T-helper 17 cell (primary cell): ENCODE results near the gene MC1R. TPM values are rescaled to one million over a fixed set of nuclear protein-coding genes. Genes with fewer than 3 reads are reported as not detected.
A peak's percentile ranks its signal among the peaks of the same experiment; 100 is the strongest.
"Not testable (repeated sequence)": the region's sequence is repeated elsewhere in the genome, so short reads cannot be mapped to it uniquely, and the experiment has no call there.

Source experiments
- ATAC-seq: fragments of 150-1000 bp; cut with Tn5 transposase; 2 replicates; pipeline ENCODE4 v1.10.0; 2021; ENCODE audit warnings: mild to moderate bottlenecking, moderate library complexity
- DNase-seq, 3 donors: peaks; one replicate each; pipeline versions ENCODE4 v3.0.0 to v3.0.0-alpha.2; 2020 to 2021
- H3K9me3 ChIP-seq: one replicate; pipeline ENCODE4 v1.7.0; 2013; ENCODE audit warnings: low read length, mild to moderate bottlenecking; ENCODE audit not compliant: control insufficient read depth, poor library complexity, severe bottlenecking
- H3K27ac Mint-ChIP-seq: one replicate; pipeline ENCODE4 v1.8.0; 2022; ENCODE audit warnings: mild to moderate bottlenecking, moderate library complexity, mixed read lengths
- H3K27me3 Mint-ChIP-seq: one replicate; pipeline ENCODE4 v1.8.0; 2022; ENCODE audit warnings: mixed read lengths
- H3K36me3 Mint-ChIP-seq: one replicate; pipeline ENCODE4 v1.8.0; 2022; ENCODE audit warnings: low read depth, mixed read lengths
- H3K4me1 Mint-ChIP-seq: one replicate; pipeline ENCODE4 v1.8.0; 2022; ENCODE audit warnings: mild to moderate bottlenecking, mixed read lengths
- H3K4me3 Mint-ChIP-seq: one replicate; pipeline ENCODE4 v1.8.0; 2022; ENCODE audit warnings: mild to moderate bottlenecking, moderate library complexity, mixed read lengths
- total RNA-seq, 4 donors: library from RNA in 2 of 4; stranded (reverse) in 2 of 4; gene quantifications; one replicate each; pipeline ENCODE4 v1.2.3 and lab custom pipeline; 2022 to 2026

Gene MC1R
- total RNA-seq, 2 donors from 2014 or later: 10.1 to 13.8 TPM

DNA sequence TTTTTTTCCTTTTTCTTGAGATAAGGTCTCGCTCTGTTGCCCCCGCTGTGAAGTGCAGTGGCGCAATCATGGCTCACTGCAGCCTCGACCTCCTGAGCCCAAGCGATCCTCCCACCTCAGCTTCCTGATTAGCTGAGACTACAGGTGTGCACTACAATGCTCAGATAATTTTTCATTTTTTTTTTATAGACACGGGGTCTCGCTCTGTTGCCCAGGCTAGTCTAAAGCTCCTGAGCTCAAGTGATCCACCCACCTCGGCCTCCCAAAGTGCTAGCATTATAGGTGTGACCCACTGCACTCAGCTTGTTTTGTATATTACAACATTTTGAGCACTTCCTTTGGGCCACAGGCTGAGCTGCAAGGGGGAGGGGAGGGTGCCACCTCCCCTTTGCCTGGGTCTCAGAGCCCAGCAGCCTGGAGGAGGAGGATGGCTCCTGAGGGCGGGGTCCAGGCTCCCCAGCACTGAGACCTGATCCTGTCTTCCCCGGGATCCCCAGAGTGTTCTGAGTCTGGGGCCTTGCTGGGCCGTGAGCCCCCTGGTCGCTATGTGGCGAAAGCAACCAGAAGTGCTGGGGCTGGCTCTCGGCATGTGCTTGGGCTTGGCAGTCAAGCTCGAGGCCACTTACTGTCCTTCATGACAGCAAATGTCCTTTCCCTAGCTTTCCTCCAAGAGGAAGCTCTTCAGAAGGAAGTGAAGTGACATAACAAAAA, 38.0 kb downstream of the MC1R start:
- no peaks in the 10 kb centered on the region for H3K9me3 ChIP-seq
- peaks cover 7% of the 10 kb centered on the region for H3K4me1 Mint-ChIP-seq
- no peaks in the 10 kb centered on the region for H3K27me3 Mint-ChIP-seq
- H3K4me3 Mint-ChIP-seq: no peak overlapping the region
- H3K36me3 Mint-ChIP-seq: peaks cover 5% of the 10 kb centered on the region
- no peak for ATAC-seq
- H3K27ac Mint-ChIP-seq: peak overlapping the region; percentile 21
- DNase-seq: no peak

DNA sequence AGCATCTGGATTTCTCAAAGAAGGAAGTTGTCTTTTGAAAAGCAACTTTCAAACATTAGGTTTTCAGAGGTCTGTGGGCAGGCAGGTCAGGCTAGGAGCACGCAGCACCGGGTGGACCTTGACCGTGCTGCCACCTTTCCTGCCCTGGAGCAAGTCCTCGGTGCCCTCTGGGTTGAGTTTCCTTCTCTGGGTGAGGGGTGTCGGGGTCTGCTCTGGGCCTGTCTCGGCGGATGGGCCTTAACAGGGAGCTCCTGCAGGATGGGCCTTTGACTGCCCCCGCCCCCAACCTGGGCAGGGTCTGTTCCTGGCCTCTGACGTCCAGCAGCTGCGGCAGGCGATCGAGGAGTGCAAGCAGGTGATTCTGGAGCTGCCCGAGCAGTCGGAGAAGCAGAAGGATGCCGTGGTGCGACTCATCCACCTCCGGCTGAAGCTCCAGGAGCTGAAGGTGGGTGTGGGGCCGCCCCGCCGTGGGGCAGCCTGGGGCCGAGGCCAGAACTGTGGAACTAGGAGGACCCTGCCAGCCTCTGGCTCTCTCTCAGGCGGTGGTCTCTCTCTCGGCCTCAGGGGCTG, 38.6 kb downstream of the MC1R start:
- H3K4me1 Mint-ChIP-seq: peaks cover 7% of the 10 kb centered on the region
- no peak overlapping the region for H3K4me3 Mint-ChIP-seq
- ATAC-seq: no peak
- peak overlapping the region; percentile 21 for H3K27ac Mint-ChIP-seq
- no peak for DNase-seq
- no peaks in the 10 kb centered on the region for H3K27me3 Mint-ChIP-seq
- no peaks in the 10 kb centered on the region for H3K9me3 ChIP-seq
- peaks cover 5% of the 10 kb centered on the region for H3K36me3 Mint-ChIP-seq

DNA sequence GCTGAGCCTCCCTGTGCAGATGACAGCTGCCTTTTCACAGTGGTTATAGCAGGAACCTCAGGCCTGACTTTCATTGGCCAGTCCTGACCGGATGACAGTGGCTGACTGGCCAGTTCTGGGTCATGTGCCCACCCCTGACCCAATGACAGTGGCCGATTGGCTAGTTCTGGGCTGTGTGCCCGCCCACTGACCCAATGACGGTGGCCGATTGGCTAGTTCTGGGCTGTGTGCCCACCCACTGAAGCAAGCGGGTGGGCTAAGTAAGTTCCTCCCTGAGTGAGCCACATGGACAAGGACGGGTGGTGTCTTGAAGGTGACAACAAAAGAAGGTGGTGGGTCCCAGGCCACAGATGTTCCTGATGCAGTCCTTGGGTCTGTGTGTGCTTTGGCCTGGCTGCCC, 39.4 kb downstream of the MC1R start:
- ATAC-seq (peak; percentile 55), DNase-seq (no peak)
- H3K27me3 Mint-ChIP-seq: no peaks in the 10 kb centered on the region
- H3K36me3 Mint-ChIP-seq: peaks cover 5% of the 10 kb centered on the region
- H3K4me3 Mint-ChIP-seq: no peak overlapping the region
- no peaks in the 10 kb centered on the region for H3K9me3 ChIP-seq
- no peak overlapping the region for H3K27ac Mint-ChIP-seq
- H3K4me1 Mint-ChIP-seq: peaks cover 7% of the 10 kb centered on the region

DNA sequence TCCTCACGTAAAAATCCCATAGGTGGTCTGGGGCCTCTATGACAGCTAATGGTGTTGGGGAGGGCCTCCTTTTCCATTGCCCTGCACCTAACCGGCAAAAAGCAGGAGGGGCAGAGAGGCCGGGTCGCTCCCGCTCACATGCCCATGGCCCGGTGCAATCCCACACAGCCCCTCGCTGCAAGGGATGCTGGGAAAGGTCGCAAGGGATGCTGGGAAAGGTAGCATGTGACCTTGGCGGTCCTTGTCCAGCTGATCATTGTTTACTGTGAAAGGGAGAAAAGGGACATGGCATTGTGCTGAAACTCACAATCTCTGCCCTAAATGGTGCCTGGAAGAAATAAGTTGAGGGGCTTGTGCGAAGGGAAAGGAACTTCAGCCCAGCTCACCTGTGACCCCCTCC, 39.9 kb downstream of the MC1R start:
- peaks cover 7% of the 10 kb centered on the region for H3K36me3 Mint-ChIP-seq
- no peak overlapping the region for H3K4me3 Mint-ChIP-seq
- ATAC-seq (no peak), DNase-seq (no peak)
- H3K27ac Mint-ChIP-seq: peak overlapping the region; percentile 6
- H3K4me1 Mint-ChIP-seq: peaks cover 9% of the 10 kb centered on the region
- H3K9me3 ChIP-seq: no peaks in the 10 kb centered on the region
- no peaks in the 10 kb centered on the region for H3K27me3 Mint-ChIP-seq

DNA sequence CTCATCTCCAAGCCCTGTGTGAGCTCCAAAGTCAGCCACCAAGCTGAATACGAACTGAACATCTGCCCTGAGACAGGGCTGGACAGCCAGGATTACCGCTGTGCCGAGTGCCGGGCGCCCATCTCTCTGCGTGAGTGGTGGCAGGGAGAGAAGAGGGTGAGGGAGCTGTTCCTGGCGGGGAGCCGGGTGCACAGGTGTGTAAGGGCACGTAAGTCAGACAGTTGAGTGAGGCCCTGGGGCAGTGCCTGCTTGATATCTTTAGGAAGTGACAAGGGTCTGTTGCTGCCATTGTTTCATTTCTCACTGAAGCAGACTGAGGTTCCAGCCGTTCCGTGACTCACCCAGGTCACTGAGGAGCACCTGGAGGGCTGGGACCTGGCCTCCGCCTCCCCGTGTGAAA, 42.3 kb downstream of the MC1R start:
- no peak overlapping the region for H3K27ac Mint-ChIP-seq

DNA sequence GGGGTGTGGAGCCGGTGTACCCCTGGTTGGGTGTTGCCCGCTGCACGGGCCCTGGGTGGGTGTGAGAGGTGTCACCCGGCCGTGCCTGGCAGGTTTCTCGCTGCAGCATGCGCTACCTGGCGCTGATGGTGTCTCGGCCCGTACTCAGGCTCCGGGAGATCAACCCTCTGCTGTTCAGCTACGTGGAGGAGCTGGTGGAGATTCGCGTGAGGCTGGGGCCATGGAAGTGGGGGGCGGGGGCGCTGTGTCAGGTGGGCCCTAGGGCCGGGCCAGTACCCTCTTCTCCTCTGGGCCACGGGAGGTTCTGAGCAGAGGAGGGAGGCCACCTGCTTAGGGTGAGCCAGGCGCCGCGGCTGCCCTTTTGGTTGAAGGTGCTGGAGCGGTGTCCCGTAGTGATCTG, 43.3 kb downstream of the MC1R start:
- no peak overlapping the region for H3K27ac Mint-ChIP-seq
- H3K4me1 Mint-ChIP-seq: peaks cover 4% of the 10 kb centered on the region
- DNase-seq (no peak), ATAC-seq (no peak)
- no peak overlapping the region for H3K4me3 Mint-ChIP-seq
- H3K27me3 Mint-ChIP-seq: no peaks in the 10 kb centered on the region
- H3K36me3 Mint-ChIP-seq: peaks cover 5% of the 10 kb centered on the region
- H3K9me3 ChIP-seq: no peaks in the 10 kb centered on the region

More for the DNA sequence above, 42.3 kb downstream of the MC1R start:
- no peak for ATAC-seq
- Mint-ChIP-seq H3K4me1 (peaks cover 4% of the 10 kb centered on the region), H3K27me3 (no peaks in the 10 kb centered on the region), H3K4me3 (no peak overlapping the region), H3K36me3 (peaks cover 5% of the 10 kb centered on the region)
- no peaks in the 10 kb centered on the region for H3K9me3 ChIP-seq
- DNase-seq: no peak

DNA sequence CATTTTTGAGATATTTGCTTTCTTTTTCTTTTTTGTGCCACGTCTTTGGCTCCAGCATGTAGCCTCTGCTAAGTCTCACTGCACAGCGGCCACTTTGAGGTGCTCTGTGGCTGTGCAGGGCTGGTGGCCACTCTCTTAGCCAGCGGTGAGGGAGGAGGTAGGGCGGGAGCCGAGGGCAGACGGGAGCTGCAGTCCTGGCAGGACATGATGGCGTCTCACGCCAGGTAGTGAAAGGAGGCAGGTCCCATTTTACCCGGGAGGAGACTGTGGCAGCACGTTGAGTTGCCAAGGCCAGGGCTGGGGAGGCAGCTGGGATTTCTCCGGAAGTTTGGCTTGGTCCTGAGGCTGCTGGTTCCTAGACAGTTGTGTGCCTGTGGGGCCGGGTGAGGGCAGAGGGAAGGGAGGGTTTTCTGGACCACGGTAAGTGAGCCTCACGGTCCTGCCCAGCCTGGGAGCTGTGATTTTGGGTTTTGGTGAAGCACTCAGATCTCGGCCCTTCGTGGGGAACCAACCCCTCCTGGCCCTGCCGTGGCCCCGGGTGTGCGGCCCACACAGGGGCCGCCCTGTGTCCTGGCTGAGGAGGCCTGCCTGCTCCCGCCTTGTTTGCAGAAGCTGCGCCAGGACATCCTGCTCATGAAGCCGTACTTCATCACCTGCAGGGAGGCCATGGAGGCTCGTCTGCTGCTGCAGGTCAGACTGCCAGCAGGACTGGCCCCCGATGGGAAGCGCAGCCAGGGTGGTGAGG, 44.3 kb downstream of the MC1R start:
- H3K4me3 Mint-ChIP-seq: no peak overlapping the region
- H3K36me3 Mint-ChIP-seq: peaks cover 5% of the 10 kb centered on the region
- H3K9me3 ChIP-seq: no peaks in the 10 kb centered on the region
- H3K27ac Mint-ChIP-seq: no peak overlapping the region
- peaks cover 4% of the 10 kb centered on the region for H3K4me1 Mint-ChIP-seq
- ATAC-seq (no peak), DNase-seq (no peak)
- H3K27me3 Mint-ChIP-seq: no peaks in the 10 kb centered on the region

DNA sequence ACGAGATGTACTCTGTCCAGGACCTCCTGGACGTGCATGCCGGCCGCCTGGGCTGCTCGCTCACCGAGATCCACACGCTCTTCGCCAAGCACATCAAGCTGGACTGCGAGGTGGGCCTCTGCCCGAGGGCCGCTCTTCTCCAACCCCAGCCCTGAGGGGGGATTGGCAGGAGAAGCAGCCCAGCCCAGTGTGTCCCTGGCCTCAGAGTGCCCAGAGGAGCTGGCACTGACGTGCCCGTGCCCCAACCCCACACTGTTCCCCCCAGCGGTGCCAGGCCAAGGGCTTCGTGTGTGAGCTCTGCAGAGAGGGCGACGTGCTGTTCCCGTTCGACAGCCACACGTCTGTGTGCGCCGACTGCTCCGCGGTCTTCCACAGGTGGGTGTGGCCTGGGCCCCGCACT, 45.5 kb downstream of the MC1R start:
- ATAC-seq (no peak), DNase-seq (no peak)

DNA sequence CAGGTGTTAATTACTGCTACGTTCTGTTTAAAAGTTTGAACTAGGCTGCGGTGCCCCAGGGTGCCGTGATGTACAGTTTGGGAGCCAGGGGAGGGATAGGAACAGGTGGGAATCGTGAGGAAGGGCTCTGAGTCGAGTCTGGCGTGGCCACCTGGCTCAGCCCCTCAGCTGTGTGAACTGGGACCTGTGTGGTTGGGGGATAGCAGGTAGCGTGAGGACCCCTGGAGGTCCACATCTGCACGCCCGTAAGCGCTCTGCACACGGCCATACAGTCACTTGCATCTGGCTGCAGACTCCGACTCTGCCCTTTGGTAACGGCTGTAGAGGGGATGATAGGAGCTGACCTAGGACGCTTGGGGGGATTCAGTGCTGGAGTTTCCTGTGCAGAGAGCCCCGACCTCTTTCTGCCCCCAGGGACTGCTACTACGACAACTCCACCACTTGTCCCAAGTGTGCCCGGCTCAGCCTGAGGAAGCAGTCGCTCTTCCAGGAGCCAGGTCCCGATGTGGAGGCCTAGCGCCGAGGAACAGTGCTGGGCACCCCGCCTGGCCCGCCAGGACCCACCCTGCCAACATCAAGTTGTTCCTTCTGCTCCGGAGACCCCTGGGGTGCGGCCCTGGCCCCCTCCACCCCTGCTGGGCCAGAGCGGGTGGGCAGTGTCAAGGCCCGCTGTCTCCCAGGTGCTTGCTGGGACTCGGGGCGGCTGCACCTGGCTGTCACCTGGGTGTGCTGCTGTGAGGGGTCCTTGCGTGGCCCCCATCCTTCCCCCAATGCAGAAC, 47.0 kb downstream of the MC1R start:
- H3K4me3 Mint-ChIP-seq: no peak overlapping the region
- H3K4me1 Mint-ChIP-seq: peaks cover 3% of the 10 kb centered on the region
- peaks cover 2% of the 10 kb centered on the region for H3K36me3 Mint-ChIP-seq
- no peaks in the 10 kb centered on the region for H3K27me3 Mint-ChIP-seq
- DNase-seq (no peak), ATAC-seq (no peak)
- H3K9me3 ChIP-seq: no peaks in the 10 kb centered on the region
- H3K27ac Mint-ChIP-seq: no peak overlapping the region

More for the DNA sequence above, 45.5 kb downstream of the MC1R start:
- Mint-ChIP-seq H3K36me3 (peaks cover 2% of the 10 kb centered on the region), H3K4me3 (no peak overlapping the region), H3K4me1 (peaks cover 3% of the 10 kb centered on the region), H3K27ac (no peak overlapping the region), H3K27me3 (no peaks in the 10 kb centered on the region)
- H3K9me3 ChIP-seq: no peaks in the 10 kb centered on the region

DNA sequence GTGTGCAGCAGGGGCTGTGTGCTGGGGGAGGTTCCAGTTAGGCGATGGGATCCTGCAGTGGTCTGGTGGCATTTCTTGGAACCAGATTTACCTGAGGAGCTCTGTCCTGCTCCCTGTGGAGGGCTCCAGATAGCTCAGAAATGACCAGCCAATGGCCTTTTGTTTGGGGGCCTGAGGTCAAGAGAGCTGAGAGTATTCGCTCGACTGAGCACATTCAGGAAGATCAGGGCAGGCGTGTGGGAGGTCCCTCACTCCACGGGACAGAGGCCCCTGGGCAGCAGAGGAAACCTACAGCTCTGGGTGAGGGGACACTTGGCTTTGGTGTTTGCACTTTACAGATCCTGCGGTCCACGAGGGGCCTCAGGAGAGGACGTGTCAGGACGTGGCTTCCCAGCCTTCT, 48.1 kb downstream of the MC1R start:
- no peaks in the 10 kb centered on the region for H3K27me3 Mint-ChIP-seq
- peaks cover 3% of the 10 kb centered on the region for H3K4me1 Mint-ChIP-seq
- DNase-seq (no peak), ATAC-seq (no peak)
- peaks cover 2% of the 10 kb centered on the region for H3K36me3 Mint-ChIP-seq
- no peak overlapping the region for H3K4me3 Mint-ChIP-seq
- no peak overlapping the region for H3K27ac Mint-ChIP-seq
- no peaks in the 10 kb centered on the region for H3K9me3 ChIP-seq

DNA sequence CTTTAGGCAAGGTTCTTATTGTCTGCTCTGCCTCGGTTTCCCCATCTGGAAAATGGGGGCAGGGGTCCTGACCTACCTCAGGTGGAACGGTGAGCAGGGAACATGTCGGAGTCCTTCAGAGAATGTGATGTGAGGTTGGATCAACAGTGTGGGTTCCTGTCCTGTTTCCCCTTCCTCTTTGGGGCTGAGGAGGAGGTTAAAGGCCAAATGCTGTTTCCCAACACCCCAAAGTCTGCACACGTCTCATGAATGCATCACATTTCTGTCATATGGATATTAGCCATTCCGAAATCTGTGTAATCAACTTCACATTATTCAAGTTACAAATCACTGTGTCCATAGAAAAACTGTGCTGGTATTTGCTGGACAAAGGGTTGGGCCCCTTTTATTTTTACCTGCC, 48.8 kb downstream of the MC1R start:
- H3K9me3 ChIP-seq, H3K4me1 Mint-ChIP-seq, DNase-seq, H3K36me3 Mint-ChIP-seq, H3K4me3 Mint-ChIP-seq, H3K27ac Mint-ChIP-seq, ATAC-seq, H3K27me3 Mint-ChIP-seq: not testable (repeated sequence)

DNA sequence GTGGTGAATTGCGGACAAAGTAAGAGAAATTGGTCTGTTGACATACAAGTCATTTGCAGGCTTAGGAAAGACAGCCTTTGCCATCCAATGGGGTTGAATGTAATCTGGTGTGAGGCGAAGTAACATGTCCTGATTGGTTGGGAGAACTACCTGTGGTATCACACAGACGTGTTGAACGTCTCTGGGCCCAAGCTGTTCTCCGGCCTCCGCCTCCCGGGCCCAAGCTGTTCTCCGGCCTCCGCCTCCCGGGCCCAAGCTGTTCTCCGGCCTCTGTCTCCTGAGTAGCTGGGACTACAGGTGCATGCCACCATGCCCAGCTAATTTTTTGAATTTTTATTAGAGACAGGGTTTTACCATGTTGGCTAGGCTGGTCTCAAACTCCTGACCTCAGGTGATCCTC, 49.4 kb downstream of the MC1R start:
- not testable (repeated sequence) for ATAC-seq, H3K27me3 Mint-ChIP-seq, H3K27ac Mint-ChIP-seq, H3K9me3 ChIP-seq, H3K4me1 Mint-ChIP-seq, H3K4me3 Mint-ChIP-seq, H3K36me3 Mint-ChIP-seq, DNase-seq

DNA sequence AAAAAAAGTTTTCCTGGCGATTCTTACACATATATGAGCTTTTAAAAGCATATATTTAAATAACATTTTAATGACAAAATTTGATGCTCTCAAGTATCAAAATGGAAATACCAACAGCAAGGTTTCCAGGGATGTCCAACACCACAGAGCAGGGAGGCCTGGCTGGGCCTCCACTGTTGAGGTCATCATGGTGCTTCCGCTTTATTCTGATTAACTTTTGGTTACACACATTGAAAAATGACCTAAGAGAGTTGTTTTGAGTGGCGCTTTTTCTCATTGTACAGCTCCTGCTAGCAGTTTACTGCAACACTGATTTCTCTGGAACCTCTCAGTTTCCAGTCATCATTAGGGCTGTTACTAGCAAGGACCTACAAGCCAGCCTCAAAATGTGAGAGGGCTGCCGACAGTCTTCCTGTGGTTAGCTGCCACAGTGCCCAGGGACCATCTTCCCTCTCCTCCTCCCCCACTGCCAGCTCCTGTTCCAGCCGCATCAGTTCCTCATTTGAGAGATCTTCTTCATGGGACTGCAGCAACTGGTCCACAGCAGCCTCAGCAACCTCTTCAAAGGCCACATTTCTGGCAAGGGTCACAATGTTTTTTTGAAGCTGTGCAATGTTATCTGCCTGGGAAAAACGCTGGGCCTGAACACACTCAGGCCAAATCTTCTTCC, 51.2 kb downstream of the MC1R start:
- no peak for DNase-seq
- H3K27me3 Mint-ChIP-seq: no peaks in the 10 kb centered on the region
- H3K9me3 ChIP-seq: no peaks in the 10 kb centered on the region
- no peak for ATAC-seq
- peak overlapping the region; percentile 47 for H3K27ac Mint-ChIP-seq
- H3K4me3 Mint-ChIP-seq: no peak overlapping the region
- no peaks in the 10 kb centered on the region for H3K36me3 Mint-ChIP-seq
- H3K4me1 Mint-ChIP-seq: peaks cover 16% of the 10 kb centered on the region
